Dedifferentiated amniotic fluid mesenchymal stem cell (primary cell): ENCODE data around the gene SLC7A9.

Experiments
- DNase-seq: peaks from one replicate; pipeline ENCODE4 v3.0.0-alpha.2; 2016; ENCODE audit errors: extremely low spot score

Gene SLC7A9

GRCh38 chr19:32869369-32869965 is at the start of gene SLC7A9:
SLC7A9 (minus strand) TSS chr19:32869767; CDS start chr19:32868534, 1,233 bp downstream.
- DNase-seq, result no peak

- DNase-seq, result no peak
Measured at GRCh38 chr19:32919365-32919764, 49.8 kb upstream of the SLC7A9 start.

- no peak for DNase-seq
Measured at GRCh38 chr19:32917616-32917996, 48.0 kb upstream of the SLC7A9 start.

- no peak for DNase-seq
Measured at GRCh38 chr19:32916969-32917615, 47.5 kb upstream of the SLC7A9 start.

- no peak for DNase-seq
Measured at GRCh38 chr19:32914879-32915660, 45.5 kb upstream of the SLC7A9 start.

GRCh38 chr19:32911467-32911866 is 41.9 kb upstream of the SLC7A9 start:
- DNase-seq, result no peak

GRCh38 chr19:32910874-32911273 is 41.3 kb upstream of the SLC7A9 start:
- DNase-seq, result no peak

- no peak for DNase-seq
Measured at GRCh38 chr19:32910094-32910493, 40.5 kb upstream of the SLC7A9 start.

- DNase-seq, result no peak
Measured at GRCh38 chr19:32909257-32909656, 39.7 kb upstream of the SLC7A9 start.

- DNase-seq, result no peak
Measured at GRCh38 chr19:32908641-32909190, 39.1 kb upstream of the SLC7A9 start.

GRCh38 chr19:32902448-32902847 is 32.9 kb upstream of the SLC7A9 start:
- DNase-seq, result no peak

GRCh38 chr19:32901504-32902161 is 32.1 kb upstream of the SLC7A9 start:
- DNase-seq, result no peak

GRCh38 chr19:32896516-32897214 is 27.1 kb upstream of the SLC7A9 start:
- DNase-seq, result no peak

GRCh38 chr19:32895384-32895783 is 25.8 kb upstream of the SLC7A9 start:
- no peak for DNase-seq

GRCh38 chr19:32891609-32892008 is 22.0 kb upstream of the SLC7A9 start:
- no peak for DNase-seq

- DNase-seq, result no peak
Measured at GRCh38 chr19:32890841-32891240, 21.3 kb upstream of the SLC7A9 start.

GRCh38 chr19:32890326-32890725 is 20.8 kb upstream of the SLC7A9 start:
- DNase-seq, result no peak

GRCh38 chr19:32889137-32889934 is 19.8 kb upstream of the SLC7A9 start:
- no peak for DNase-seq

- DNase-seq, result no peak
Measured at GRCh38 chr19:32887572-32888215, 18.1 kb upstream of the SLC7A9 start.

- no peak for DNase-seq
Measured at GRCh38 chr19:32886241-32886640, 16.7 kb upstream of the SLC7A9 start.
